Right renal cortex interstitium (tissue), 3 donors: ENCODE results near the gene HOXD12. TPM values are rescaled to one million over a fixed set of nuclear protein-coding genes. Genes with fewer than 3 reads are reported as not detected.

Experiments used
- DNase-seq, 3 donors: peaks; one replicate each; pipeline ENCODE4 v3.0.0-alpha.2; 2013; ENCODE audit warnings: low read depth in 3 of 3, low spot score in 2 of 3
- polyA plus RNA-seq, 3 donors: library from polyadenylated mRNA; unstranded; fragments of 120-200 nt; gene quantifications; one replicate each; pipeline ENCODE4 v1.2.1, GENCODE V29; 2013; ENCODE audit not compliant: insufficient read length in 3 of 3

Gene HOXD12
- polyA plus RNA-seq, 3 donors, result 0.24 to 0.42 (median 0.28) TPM

- peak in 1 of 3 donors; percentile 16 for DNase-seq
Observed at GRCh38 chr2:176080540-176081375, 18.8 kb upstream of the HOXD12 start.

- DNase-seq, result peak in 1 of 3 donors; percentile 24
Observed at GRCh38 chr2:176081376-176081836, 18.2 kb upstream of the HOXD12 start.

DNA sequence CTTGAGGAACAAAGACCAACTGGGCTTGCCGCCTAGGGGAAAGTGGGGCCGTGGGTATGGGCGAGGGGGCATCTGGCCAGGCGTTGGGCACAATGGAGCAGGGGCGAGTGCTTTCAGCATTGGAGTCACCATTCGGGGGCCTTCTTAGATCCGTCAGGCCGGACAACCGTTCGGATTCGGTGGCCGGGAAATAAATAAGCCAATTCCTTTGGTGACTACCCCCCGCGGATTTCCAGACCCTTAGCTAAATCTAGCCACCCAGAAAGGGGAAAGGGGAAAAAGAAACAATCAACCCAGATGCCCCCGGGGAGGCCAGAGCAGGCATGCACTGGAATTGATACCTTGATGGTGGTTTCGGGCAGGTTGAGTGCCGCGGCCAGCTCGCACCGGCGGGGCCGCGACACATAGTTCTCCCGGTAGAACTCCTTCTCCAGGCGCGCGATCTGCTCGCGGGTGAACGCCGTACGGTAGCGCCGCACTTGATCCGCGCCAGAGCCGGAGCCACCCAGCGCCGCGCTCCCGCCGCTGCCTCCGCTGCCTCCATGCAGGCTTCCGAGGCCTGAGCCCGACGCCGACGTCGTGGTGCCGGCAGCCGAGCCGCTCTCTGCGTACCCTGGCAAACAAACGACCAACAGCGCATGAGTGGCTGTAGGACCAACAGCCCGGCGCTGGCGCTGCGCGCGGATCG is 17.6 kb upstream of the HOXD12 start:
- peak in 1 of 3 donors; percentile 23 for DNase-seq

GRCh38 chr2:176082525-176082823 is 17.1 kb upstream of the HOXD12 start:
- no peak for DNase-seq

DNA sequence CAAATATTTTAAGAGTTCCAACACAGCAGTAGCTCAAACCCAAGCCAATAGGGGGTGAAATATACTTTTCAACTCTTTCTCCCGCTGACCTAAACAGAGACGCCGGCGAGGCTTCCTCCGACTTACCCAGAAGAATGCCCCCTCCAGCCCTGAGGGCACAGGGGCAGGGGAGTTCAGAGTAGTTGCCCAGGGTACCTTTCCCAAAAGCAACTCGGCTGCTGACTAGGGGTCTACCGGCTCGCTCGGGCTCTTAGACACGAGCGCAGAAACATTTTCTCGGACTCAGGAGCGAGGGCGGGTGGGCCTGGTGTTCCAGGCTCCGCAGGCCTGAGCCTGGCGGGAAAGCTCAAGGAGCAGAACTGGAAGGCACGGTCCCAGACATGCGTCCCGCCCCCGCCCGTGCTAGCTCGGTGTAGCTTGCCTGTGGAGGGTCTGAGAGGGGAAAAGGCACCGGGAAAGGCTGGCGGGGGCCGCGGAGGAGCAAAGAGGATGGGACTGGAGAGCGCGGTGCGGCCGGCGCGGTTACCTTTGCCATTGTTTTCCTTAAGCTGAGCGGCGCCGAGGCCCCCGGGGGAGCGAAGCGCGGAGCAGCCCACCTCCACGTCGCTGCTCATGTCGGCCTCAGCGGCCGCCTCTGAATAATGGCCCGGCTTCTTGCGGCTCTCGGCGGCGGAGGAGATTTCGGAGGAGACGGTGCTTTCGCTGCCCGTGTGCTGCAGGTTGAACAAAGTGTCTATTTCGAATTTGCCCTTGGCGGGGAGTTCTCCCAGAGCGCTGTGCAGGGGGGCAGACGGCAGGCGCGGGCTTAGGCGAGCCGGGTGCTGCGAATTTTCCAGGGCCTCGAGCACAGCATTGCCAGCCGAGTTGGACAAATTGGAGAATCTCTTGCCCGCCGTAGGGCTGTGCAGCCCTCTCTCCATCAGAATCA is 16.5 kb upstream of the HOXD12 start:
- peak in 1 of 3 donors; percentile 16 for DNase-seq

- DNase-seq, result no peak
Observed at GRCh38 chr2:176083796-176084261, 15.8 kb upstream of the HOXD12 start, which contains the start of gene EVX2. TSS of gene EVX2 (minus strand) at chr2:176083962. CDS start at chr2:176083776, 186 bp downstream.

GRCh38 chr2:176084611-176085119 is 14.9 kb upstream of the HOXD12 start:
- no peak for DNase-seq

GRCh38 chr2:176085120-176085788 is 14.3 kb upstream of the HOXD12 start:
- DNase-seq, result no peak

- no peak for DNase-seq
Observed at GRCh38 chr2:176085861-176086771, 13.5 kb upstream of the HOXD12 start.

DNA sequence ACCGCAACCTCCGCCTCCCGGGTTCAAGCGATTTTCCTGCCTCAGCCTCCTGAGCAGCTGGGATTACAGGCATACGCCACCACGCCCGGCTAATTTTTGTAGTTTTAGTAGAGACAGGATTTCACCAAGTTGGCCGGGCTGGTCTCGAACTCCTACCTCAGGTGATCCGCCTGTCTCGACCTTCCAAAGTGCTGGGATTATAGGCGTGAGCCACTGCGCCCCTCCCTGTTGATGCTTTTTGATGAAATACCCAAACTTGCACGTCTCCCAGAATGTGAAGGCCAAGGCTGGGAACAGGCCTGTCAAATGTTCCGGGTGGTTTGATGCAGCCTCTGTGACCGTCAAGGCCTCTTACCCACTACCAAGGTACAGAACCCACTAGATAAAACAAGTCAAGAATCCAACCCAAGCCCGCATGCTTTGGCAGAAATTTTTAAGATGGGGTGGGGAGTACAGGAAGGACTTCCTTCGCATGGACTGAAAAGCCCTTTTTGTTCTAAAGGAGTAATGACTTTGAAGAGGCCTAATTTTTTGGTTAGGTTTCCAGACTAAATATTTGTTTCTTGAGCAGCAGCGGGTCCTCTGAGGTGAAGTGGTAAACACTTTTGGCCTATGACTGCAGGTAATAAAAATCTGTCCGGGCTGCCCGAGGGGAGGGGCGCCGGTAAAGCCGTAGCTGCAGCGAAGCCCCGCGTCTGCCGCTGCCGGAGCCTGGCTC is 12.1 kb upstream of the HOXD12 start:
- DNase-seq, result no peak

DNA sequence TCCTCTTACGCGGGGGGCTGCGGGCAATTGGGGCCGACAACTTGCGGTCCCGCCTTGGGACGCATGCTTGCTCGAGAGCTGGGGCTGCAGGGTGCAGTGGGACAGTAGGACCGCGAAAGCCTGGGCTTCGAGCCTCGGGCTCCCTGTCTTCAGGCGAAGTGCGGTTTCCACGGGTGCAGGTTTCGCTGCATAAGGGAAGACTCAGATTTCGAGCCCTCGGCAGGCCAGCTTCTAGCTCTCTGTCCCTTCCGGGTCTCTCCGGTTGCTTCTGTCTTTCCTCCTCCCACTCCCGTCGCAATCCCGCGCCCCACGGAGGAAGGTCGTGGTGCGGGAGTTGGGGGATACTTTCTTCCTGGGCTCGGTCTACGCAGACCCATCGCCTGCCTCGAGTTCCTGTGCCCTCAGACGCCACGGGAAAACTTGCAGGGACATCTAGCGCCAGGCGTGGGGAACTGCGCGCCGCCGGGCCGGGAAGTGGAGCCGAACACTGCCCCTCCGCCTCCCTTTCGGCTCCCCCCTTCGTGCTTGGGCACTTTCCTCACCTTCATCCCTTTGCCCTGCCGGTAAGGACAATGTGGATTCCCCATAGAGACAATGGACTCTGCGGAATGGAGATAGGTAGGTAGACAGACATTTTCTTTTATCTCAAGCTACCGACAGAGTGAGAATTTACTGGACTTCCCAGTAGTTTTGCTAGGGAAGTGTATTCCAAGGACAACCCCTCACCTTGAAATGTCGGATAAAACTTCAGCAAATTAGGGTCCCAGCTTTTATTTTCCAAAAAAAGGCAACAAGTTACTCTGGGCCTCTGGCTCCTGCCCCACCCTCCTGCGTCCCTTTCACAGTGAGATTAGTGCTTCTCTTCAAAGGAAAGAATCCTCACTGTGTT is 11.3 kb upstream of the HOXD12 start:
- no peak for DNase-seq

DNA sequence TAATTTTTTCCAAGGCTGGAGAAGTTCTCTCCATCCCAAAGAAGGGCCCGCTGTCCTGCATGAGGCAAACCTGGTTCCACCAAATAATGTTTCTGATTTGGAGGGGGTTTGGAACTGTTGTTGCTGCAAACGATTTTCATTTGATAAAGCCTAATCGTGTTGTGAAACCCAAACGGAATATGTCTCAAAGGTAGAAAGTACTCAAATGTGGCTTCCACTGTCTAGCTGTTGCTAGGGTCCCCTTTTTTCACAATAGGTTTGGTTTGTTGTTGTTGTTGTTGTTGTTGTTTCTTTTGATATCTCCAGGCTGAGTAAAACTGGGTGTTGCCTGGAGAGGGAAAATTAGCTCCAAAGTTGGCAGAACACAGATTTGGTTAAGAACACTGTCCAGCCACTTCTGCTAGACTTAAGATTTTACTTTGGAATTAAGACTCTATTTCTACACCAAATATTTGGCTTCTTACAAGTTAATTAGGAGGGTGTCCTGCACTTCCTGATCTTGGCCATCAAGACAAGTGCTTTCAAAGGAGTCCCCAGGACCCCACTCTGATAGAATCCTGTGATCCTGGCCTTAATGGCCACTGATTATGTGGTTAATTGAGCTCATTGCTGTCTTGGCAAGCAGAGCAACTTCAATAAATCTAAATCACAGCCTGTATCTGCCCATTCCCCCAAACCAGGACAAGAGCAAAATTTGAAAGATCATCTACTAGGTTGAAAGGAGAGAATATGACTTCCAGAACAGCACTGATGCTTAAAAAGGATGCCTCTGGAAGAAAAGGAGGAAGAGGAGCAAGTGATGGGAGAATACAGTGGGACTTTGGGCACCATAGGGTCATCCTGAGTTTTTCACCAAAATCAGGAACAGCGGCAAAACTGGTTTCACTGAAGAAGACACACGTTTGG is 10.4 kb upstream of the HOXD12 start:
- no peak for DNase-seq

DNA sequence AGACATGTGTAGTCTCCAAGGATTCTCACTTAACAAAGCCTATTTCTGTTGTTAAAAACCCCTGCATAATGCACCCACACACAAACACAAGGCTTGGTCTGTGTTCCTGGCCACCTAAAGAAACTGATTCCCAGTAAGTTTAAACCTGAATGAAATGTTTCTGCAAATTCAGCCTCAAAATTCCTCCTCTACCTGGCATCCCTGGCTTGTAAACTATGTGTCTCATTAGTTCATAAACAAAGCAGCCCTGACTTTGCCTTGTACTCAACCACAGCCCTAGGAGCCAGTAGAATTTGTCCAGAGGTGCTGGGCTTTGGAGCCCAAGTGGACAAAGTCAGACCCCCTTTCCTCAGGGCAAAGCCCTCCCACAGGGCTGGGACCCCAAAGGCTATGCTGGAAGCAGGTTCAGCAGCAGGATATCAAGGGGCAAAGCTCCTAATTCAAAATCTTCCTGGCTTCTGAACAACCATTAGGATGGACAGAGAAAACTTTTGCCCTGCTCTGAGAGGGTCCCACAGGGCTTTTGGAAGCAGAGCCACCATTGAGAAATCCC is 9.7 kb upstream of the HOXD12 start:
- no peak for DNase-seq

GRCh38 chr2:176090862-176091261 is 8.7 kb upstream of the HOXD12 start:
- DNase-seq, result no peak

GRCh38 chr2:176091329-176092258 is 8.0 kb upstream of the HOXD12 start:
- no peak for DNase-seq
